Hematopoietic multipotent progenitor cell treated with erythropoietin and hydrocortisone succinate and interleukin-3 and kit ligand, for 4 days (in vitro differentiated cells): ENCODE data around the gene POU2F3.
A peak's percentile ranks its signal among the peaks of the same experiment; 100 is the strongest.

ENCODE experiments used
- DNase-seq: peaks from one replicate; pipeline ENCODE4 v3.0.0-alpha.2; 2015

Gene POU2F3

GRCh38 chr11:120344302-120345004, 104.5 kb downstream of the POU2F3 start:
- DNase-seq: peak; percentile 92

- DNase-seq: no peak
These were observed 106.3 kb downstream of the POU2F3 start for GRCh38 chr11:120346233-120346632.

GRCh38 chr11:120350637-120351036, 110.7 kb downstream of the POU2F3 start:
- DNase-seq: no peak

GRCh38 chr11:120352405-120352804, 112.5 kb downstream of the POU2F3 start:
- peak; percentile 27 for DNase-seq

GRCh38 chr11:120354068-120354467, 114.1 kb downstream of the POU2F3 start:
- DNase-seq: no peak

GRCh38 chr11:120354779-120355178, 114.8 kb downstream of the POU2F3 start:
- no peak for DNase-seq

GRCh38 chr11:120357620-120358019, 117.7 kb downstream of the POU2F3 start:
- no peak for DNase-seq

- DNase-seq: no peak
These were observed 118.8 kb downstream of the POU2F3 start for GRCh38 chr11:120358729-120359128.

GRCh38 chr11:120363436-120363835, 123.5 kb downstream of the POU2F3 start:
- DNase-seq: no peak

GRCh38 chr11:120365512-120365911, 125.6 kb downstream of the POU2F3 start:
- no peak for DNase-seq
